Neural cell (in vitro differentiated cells): Measurements from ENCODE around the gene GUCA2A. TPM values are rescaled to one million over a fixed set of nuclear protein-coding genes. Genes with fewer than 3 reads are reported as not detected.

Experiments
- H2AFZ ChIP-seq: fragments of 200-600, 300-800 bp; sonication (generic), shearing (Covaris generic); 2 replicates; pipeline ENCODE4 v1.6.0; 2014; ENCODE audit warnings: low read depth, mild to moderate bottlenecking, antibody characterized with exemption, low read length, moderate library complexity
- H3F3A ChIP-seq: fragments of 200-600 bp; shearing (Covaris generic); 2 replicates; pipeline ENCODE4 v1.6.1; 2016; ENCODE audit warnings: mild to moderate bottlenecking, moderate library complexity, mixed read lengths, antibody characterized with exemption, low read length; ENCODE audit not compliant: insufficient read depth, poor library complexity, severe bottlenecking
- H3K27ac ChIP-seq: fragments of 200-600, 300-800 bp; sonication (generic), shearing (Covaris generic); 2 replicates; pipeline ENCODE4 v1.5.1; 2014; ENCODE audit warnings: mild to moderate bottlenecking, low read length, moderate library complexity
- H3K27me3 ChIP-seq: fragments of 300-800, 200-600 bp; sonication (generic), shearing (Covaris generic); 2 replicates; pipeline ENCODE4 v1.6.0; 2014; ENCODE audit warnings: mild to moderate bottlenecking, low read depth, low read length, moderate library complexity; ENCODE audit not compliant: insufficient read depth
- H3K36me3 ChIP-seq: fragments of 300-800, 200-600 bp; sonication (generic), shearing (Covaris generic); 2 replicates; pipeline ENCODE4 v1.5.1; 2014; ENCODE audit warnings: mild to moderate bottlenecking, antibody characterized with exemption, low read length, moderate library complexity; ENCODE audit not compliant: insufficient read depth
- H3K4me2 ChIP-seq: fragments of 300-800, 200-600 bp; sonication (generic), shearing (Covaris generic); 2 replicates; pipeline ENCODE4 v1.6.0; 2014; ENCODE audit warnings: mild to moderate bottlenecking, low read length
- H3K4me3 ChIP-seq: fragments of 300-800, 200-600 bp; sonication (generic), shearing (Covaris generic); 2 replicates; pipeline ENCODE4 v1.5.1; 2014; ENCODE audit warnings: mild to moderate bottlenecking, low read length, moderate library complexity
- H3K79me2 ChIP-seq: fragments of 200-600 bp; shearing (Covaris generic); replicated peaks from 2 replicates; pipeline ENCODE4 v1.6.0; 2014; ENCODE audit warnings: mild to moderate bottlenecking, low read length, moderate library complexity; ENCODE audit not compliant: insufficient read depth
- H3K9ac ChIP-seq: fragments of 300-800, 200-600 bp; sonication (generic), shearing (Covaris generic); 2 replicates; pipeline ENCODE4 v1.6.1; 2016; ENCODE audit warnings: mild to moderate bottlenecking, low read length, mixed read lengths
- H3K9me2 ChIP-seq: fragments of 200-600 bp; shearing (Covaris generic); 2 replicates; pipeline ENCODE4 v1.6.1; 2016; ENCODE audit warnings: mild to moderate bottlenecking, low read length, mixed read lengths; ENCODE audit not compliant: insufficient read depth
- H3K9me3 ChIP-seq: fragments of 200-600, 300-800 bp; sonication (generic), shearing (Covaris generic); 2 replicates; pipeline ENCODE4 v1.6.1; 2016; ENCODE audit warnings: mild to moderate bottlenecking, mixed run types, low read length, moderate library complexity, mixed read lengths
- H4K20me1 ChIP-seq: fragments of 200-600 bp; shearing (Covaris generic); 2 replicates; pipeline ENCODE4 v1.6.1; 2016; ENCODE audit warnings: mild to moderate bottlenecking, mixed run types; ENCODE audit not compliant: insufficient read depth
- CTCF ChIP-seq: fragments of 450-650 bp; IDR thresholded peaks from 2 replicates; pipeline ENCODE4 v1.5.1; 2014; ENCODE audit warnings: antibody characterized with exemption, mild to moderate bottlenecking, moderate library complexity; ENCODE audit not compliant: poor library complexity, severe bottlenecking
- EP300 ChIP-seq: fragments of 450-650 bp; conservative IDR thresholded peaks from 2 replicates; pipeline ENCODE4 v1.6.1; 2014; ENCODE audit warnings: antibody characterized with exemption, mild to moderate bottlenecking, moderate library complexity; ENCODE audit not compliant: poor library complexity, severe bottlenecking
- EZH2 ChIP-seq: fragments of 200-600, 300-800 bp; shearing (Covaris generic), sonication (generic); IDR thresholded peaks from 2 replicates; pipeline ENCODE4 v1.6.1; 2014; ENCODE audit warnings: antibody characterized with exemption, low read length, borderline replicate concordance, mild to moderate bottlenecking; ENCODE audit not compliant: insufficient read depth, poor library complexity, severe bottlenecking
- MXI1 ChIP-seq: fragments of 450-650 bp; conservative IDR thresholded peaks from 2 replicates; pipeline ENCODE4 v1.6.1; 2014; ENCODE audit warnings: antibody characterized with exemption, mild to moderate bottlenecking; ENCODE audit not compliant: poor library complexity, severe bottlenecking
- POLR2AphosphoS5 ChIP-seq: IDR thresholded peaks from 2 replicates; pipeline ENCODE4 v1.6.1; 2012
- RAD21 ChIP-seq: fragments of 450-650 bp; conservative IDR thresholded peaks from 2 replicates; pipeline ENCODE4 v1.6.1; 2014; ENCODE audit warnings: antibody characterized with exemption, mild to moderate bottlenecking, moderate library complexity
- REST ChIP-seq: IDR thresholded peaks from 2 replicates; pipeline ENCODE4 v1.6.1; 2012; ENCODE audit warnings: borderline replicate concordance
- SMC3 ChIP-seq: fragments of 450-650 bp; conservative IDR thresholded peaks from 2 replicates; pipeline ENCODE4 v1.6.1; 2014; ENCODE audit warnings: antibody characterized with exemption, mild to moderate bottlenecking, moderate library complexity; ENCODE audit not compliant: poor library complexity
- TAF1 ChIP-seq: IDR thresholded peaks from 2 replicates; pipeline ENCODE4 v1.6.1; 2012; ENCODE audit warnings: low read depth
- polyA plus RNA-seq: library from polyadenylated mRNA; depleted of rRNA; stranded (reverse); fragments of >200 nt; gene quantifications from 2 replicates; pipeline ENCODE4 v1.2.3, GENCODE V29; 2014

The GUCA2A gene
- polyA plus RNA-seq, 1 donor from 2014 or later, result not detected

GRCh38 chr1:42189931-42190853 is 25.6 kb upstream of the GUCA2A start:
- no peaks in the 10 kb centered on the region for H3F3A ChIP-seq
- H3K9me2 ChIP-seq, result no peaks in the 10 kb centered on the region
- H3K4me2 ChIP-seq, result no peak overlapping the region
- H3K4me3 ChIP-seq, result no peak overlapping the region
- H3K27me3 ChIP-seq, result no peaks in the 10 kb centered on the region
- H3K9me3 ChIP-seq, result no peaks in the 10 kb centered on the region
- peaks cover 11% of the 10 kb centered on the region for H3K36me3 ChIP-seq
- TF ChIP-seq CTCF (no peak), EZH2 (no peak), REST (no peak), EP300 (no peak), POLR2AphosphoS5 (no peak), SMC3 (no peak), TAF1 (no peak), MXI1 (no peak), RAD21 (no peak)
- no peaks in the 10 kb centered on the region for H4K20me1 ChIP-seq
- no peak overlapping the region for H2AFZ ChIP-seq
- H3K27ac ChIP-seq, result no peak overlapping the region
- no peak overlapping the region for H3K9ac ChIP-seq
- no peaks in the 10 kb centered on the region for H3K79me2 ChIP-seq

GRCh38 chr1:42186152-42186551 is 21.6 kb upstream of the GUCA2A start:
- no peak overlapping the region for H3K27ac ChIP-seq
- H3K9me3 ChIP-seq, result no peaks in the 10 kb centered on the region
- H3K4me3 ChIP-seq, result no peak overlapping the region
- no peak overlapping the region for H3K9ac ChIP-seq
- peaks cover 1% of the 10 kb centered on the region for H3K36me3 ChIP-seq
- no peaks in the 10 kb centered on the region for H3K27me3 ChIP-seq
- H3F3A ChIP-seq, result no peaks in the 10 kb centered on the region
- no peaks in the 10 kb centered on the region for H3K79me2 ChIP-seq
- TF ChIP-seq RAD21 (no peak), EZH2 (no peak), TAF1 (no peak), SMC3 (no peak), CTCF (no peak), EP300 (no peak), POLR2AphosphoS5 (no peak), REST (no peak), MXI1 (no peak)
- H4K20me1 ChIP-seq, result no peaks in the 10 kb centered on the region
- H2AFZ ChIP-seq, result no peak overlapping the region
- H3K4me2 ChIP-seq, result no peak overlapping the region
- H3K9me2 ChIP-seq, result no peaks in the 10 kb centered on the region
